K562 (cell line): ENCODE data around the gene ALKBH3. TPM values are rescaled to one million over a fixed set of nuclear protein-coding genes. Genes with fewer than 3 reads are reported as not detected.

Experiments
- ATAC-seq: fragments of 200-7000 bp; cut with Tn5 transposase; 3 replicates; pipeline ENCODE4 v1.9.1; 2020; ENCODE audit warnings: moderate library complexity
- BruUV-seq: library from RNA; stranded (reverse); fragments of 400-500 nt; replicated peaks from 2 replicates; lab custom pipeline; 2021; lab: Mats Ljungman, UMichigan
- CTCF ChIA-PET: fragments of 300-600 bp; formaldehyde crosslinking; extraction: SDS; loops from one replicate; lab custom pipeline; 2021; ENCODE audit warnings: low intra/inter-chr PET ratio; lab: Yijun Ruan, JAX
- POLR2A ChIA-PET: fragments of 300-600, 350-650 bp; sonication (Branson Sonifier 250); formaldehyde crosslinking; extraction: SDS; loops from one replicate; lab custom pipeline; 2021; ENCODE audit warnings: antibody characterized with exemption, inconsistent platforms; lab: Yijun Ruan, JAX
- DNase-seq, 4 experiments: peaks; one replicate each; pipeline versions ENCODE4 v3.0.0 to v3.0.0-alpha.2; 2011 to 2018; ENCODE audit warnings: low spot score in 3 of 4, mixed read lengths in 3 of 4; ENCODE audit errors: extremely low read depth in 1 of 4
- FAIRE-seq: peaks from 2 replicates; lab custom pipeline; 2011; peaks lifted over from hg19 to GRCh38; lab: Jason Lieb, UNC
- H2AFZ ChIP-seq: 2 replicates; pipeline ENCODE4 v1.6.0; 2011; ENCODE audit warnings: low read depth, low read length, control low read depth, inconsistent platforms
- H3K27ac ChIP-seq: fragments of 200-600 bp; 3 replicates; pipeline ENCODE4 v1.8.0; 2011; ENCODE audit warnings: low read depth, mild to moderate bottlenecking, control low read depth, inconsistent platforms, low read length, moderate library complexity, mixed read lengths; ENCODE audit errors: extremely low read depth
- H3K27me3 ChIP-seq, 2 experiments: fragments of 300-600 bp in 1 of 2; 2 replicates in 1 of 2; 3 replicates in 1 of 2; pipeline versions ENCODE4 v1.6.0 to v1.8.0; 2011; ENCODE audit warnings: inconsistent platforms in 2 of 2, low read length in 2 of 2, mild to moderate bottlenecking in 1 of 2, mixed read lengths in 1 of 2, moderate library complexity in 1 of 2; ENCODE audit not compliant: control insufficient read depth in 2 of 2, insufficient read depth in 2 of 2
- H3K36me3 ChIP-seq: fragments of 300-600 bp; 3 replicates; pipeline ENCODE4 v1.8.0; 2011; ENCODE audit warnings: mild to moderate bottlenecking, low read length, inconsistent platforms; ENCODE audit not compliant: control insufficient read depth, insufficient read depth
- H3K4me1 ChIP-seq, 2 experiments: fragments of 200-600 bp in 1 of 2; replicated peaks in 1 of 2; 2 replicates in 1 of 2; 3 replicates in 1 of 2; pipeline versions ENCODE4 v1.5.1 to v1.8.0; 2011; ENCODE audit warnings: inconsistent platforms in 2 of 2, low read length in 2 of 2, mild to moderate bottlenecking in 1 of 2, mixed read lengths in 1 of 2, moderate library complexity in 1 of 2; ENCODE audit not compliant: control insufficient read depth in 2 of 2, insufficient read depth in 2 of 2
- H3K4me2 ChIP-seq: 2 replicates; pipeline ENCODE4 v1.6.1; 2011; ENCODE audit warnings: low read length, control low read depth, inconsistent platforms, mixed read lengths; ENCODE audit not compliant: insufficient read depth
- H3K4me3 ChIP-seq: fragments of 200-600 bp; sonication (generic), shearing (Covaris generic); 2 replicates; pipeline ENCODE4 v1.5.1; 2016; ENCODE audit warnings: control low read depth, inconsistent platforms
- H3K79me2 ChIP-seq: fragments of 200-600 bp; 3 replicates; pipeline ENCODE4 v1.8.0; 2011; ENCODE audit warnings: low read length, inconsistent platforms; ENCODE audit not compliant: control insufficient read depth, insufficient read depth
- H3K9ac ChIP-seq, 2 experiments: 2 replicates each; pipeline versions ENCODE4 v1.6.0 to v1.6.1; 2011; ENCODE audit warnings: low read depth in 2 of 2, low read length in 2 of 2, control low read depth in 1 of 2, inconsistent platforms in 1 of 2, mild to moderate bottlenecking in 1 of 2, mixed read lengths in 1 of 2; ENCODE audit not compliant: insufficient read depth in 1 of 2
- H3K9me1 ChIP-seq: one replicate; pipeline ENCODE4 v1.6.0; 2011; ENCODE audit warnings: inconsistent platforms, mild to moderate bottlenecking, low read length, moderate library complexity; ENCODE audit not compliant: control insufficient read depth, insufficient read depth
- H3K9me3 ChIP-seq: replicated peaks from 2 replicates; pipeline ENCODE4 v1.5.1; 2011; ENCODE audit warnings: low read depth, low read length, inconsistent platforms; ENCODE audit not compliant: control insufficient read depth, insufficient read depth
- H4K20me1 ChIP-seq: replicated peaks from 2 replicates; pipeline ENCODE4 v1.6.1; 2011; ENCODE audit warnings: low read length, inconsistent platforms, mixed read lengths; ENCODE audit not compliant: control insufficient read depth, insufficient read depth
- ARHGAP35 ChIP-seq: fragments of 450-650 bp; IDR thresholded peaks from 2 replicates; pipeline ENCODE4 v1.6.1; 2018; ENCODE audit not compliant: partially characterized antibody
- ATF7 ChIP-seq: fragments of 450-650 bp; IDR thresholded peaks from 2 replicates; pipeline ENCODE4 v1.7.1; 2014; ENCODE audit warnings: mild to moderate bottlenecking, moderate library complexity
- CREBBP ChIP-seq: IDR thresholded peaks from one replicate; pipeline ENCODE4 v1.6.1; 2012; ENCODE audit warnings: low read depth, mild to moderate bottlenecking, control low read depth, inconsistent platforms, low read length
- DPF2 ChIP-seq: fragments of 450-650 bp; IDR thresholded peaks from 2 replicates; pipeline ENCODE4 v1.6.1; 2016
- EGR1 ChIP-seq: fragments of 450-650 bp; conservative IDR thresholded peaks from 2 replicates; pipeline ENCODE4 v1.6.1; 2017; ENCODE audit warnings: mild to moderate bottlenecking
- JUNB ChIP-seq: fragments of 450-650 bp; formaldehyde crosslinking; conservative IDR thresholded peaks from 2 replicates; pipeline ENCODE4 v1.4.0; 2020; ENCODE audit warnings: mild to moderate bottlenecking
- JUND ChIP-seq, 2 experiments: IDR thresholded peaks; 2 replicates in 1 of 2; 3 replicates in 1 of 2; pipeline ENCODE4 v1.6.1; 2011; ENCODE audit warnings: borderline replicate concordance in 2 of 2, low read depth in 2 of 2, low read length in 2 of 2, improper control_type of control experiment in 1 of 2, missing biosample characterization in 1 of 2, missing genetic modification characterization in 1 of 2, missing genetic modification reagents in 1 of 2
- NR2C2 ChIP-seq, 2 experiments: fragments of 200-800 bp in 1 of 2; sonication (Bioruptor generic) in 1 of 2; sonication (generic) in 1 of 2; formaldehyde crosslinking in 1 of 2; IDR thresholded peaks; 2 replicates each; pipeline versions ENCODE4 v1.6.1 to v1.8.0; 2016 to 2022; ENCODE audit warnings: mild to moderate bottlenecking in 1 of 2, missing compliant biosample characterization in 1 of 2, missing genetic modification characterization in 1 of 2, missing genetic modification reagents in 1 of 2
- TGIF2 ChIP-seq: sonication (generic); formaldehyde crosslinking; IDR thresholded peaks from 2 replicates; pipeline ENCODE4 v1.8.1; 2022; ENCODE audit warnings: mild to moderate bottlenecking, missing genetic modification reagents, moderate library complexity
- ZNF561 ChIP-seq: fragments of 450-650 bp; formaldehyde crosslinking; conservative IDR thresholded peaks from 2 replicates; pipeline ENCODE4 v1.4.0; 2020; ENCODE audit warnings: mild to moderate bottlenecking, moderate library complexity
- ZNF589 ChIP-seq: fragments of 200-800 bp; sonication (Bioruptor generic); IDR thresholded peaks from 2 replicates; pipeline ENCODE4 v1.6.1; 2016; ENCODE audit warnings: low read depth, missing genetic modification characterization, missing compliant biosample characterization
- WGBS: fragments of 100-300 bp; shearing (Covaris generic); methylation state at CpG from one replicate; pipeline ENCODE4 v1.1.6; 2016; ENCODE audit warnings: low coverage, mixed read lengths; ENCODE audit not compliant: insufficient coverage; ENCODE audit errors: missing lambda C conversion rate; 5-methylcytosine and 5-hydroxymethylcytosine counted together
- in situ Hi-C: fragments of 300-500 bp; cut with MboI; formaldehyde crosslinking; loops from 4 replicates; pipeline ENCODE4 v1.15.0; 2018; ENCODE audit warnings: inconsistent platforms, mixed read lengths
- intact Hi-C: fragments of 100-400 bp; cut with micrococcal nuclease; formaldehyde crosslinking; loops from 2 replicates; pipeline ENCODE4 v1.14.2; 2022
- polyA plus RNA-seq, 8 experiments: library from polyadenylated mRNA; depleted of rRNA in 4 of 8; stranded (reverse) in 5 of 8; unstranded in 3 of 8; fragments of >200 nt; fragmentation: Nextera tagmentation in 2 of 8; fragmentation: Illumina TruSeq in 1 of 8; extraction: Ambion mirVana in 2 of 8; extraction: Trizol in 1 of 8; gene quantifications; 2 replicates each; pipeline versions ENCODE4 v1.2.1 to v1.2.3, GENCODE V29; 2011 to 2014; ENCODE audit warnings: inconsistent platforms in 1 of 8, missing spikeins in 1 of 8
- total RNA-seq, 7 experiments: library from RNA; depleted of rRNA in 6 of 7; stranded (reverse); fragments of >200 nt in 6 of 7; fragmentation: Illumina TruSeq in 2 of 7; extraction: Trizol in 2 of 7; gene quantifications; 2 replicates each; pipeline versions ENCODE4 v1.2.1 to v1.2.3, GENCODE V29; 2011 to 2021; ENCODE audit warnings: low replicate concordance in 1 of 7
- TF ChIP-seq, protein P1 (sequence below): fragments of 450-650 bp; formaldehyde crosslinking; conservative IDR thresholded peaks from 2 replicates; pipeline ENCODE4 v1.4.0; 2022; ENCODE audit warnings: mild to moderate bottlenecking, missing genetic modification characterization
- TF ChIP-seq, protein P2 (sequence below), 2 experiments: fragments of 200-800 bp in 1 of 2; sonication (Bioruptor generic) in 1 of 2; sonication (generic) in 1 of 2; formaldehyde crosslinking in 1 of 2; IDR thresholded peaks in 1 of 2; conservative IDR thresholded peaks in 1 of 2; 2 replicates each; pipeline versions ENCODE4 v1.5.0 to v1.6.1; 2016 to 2020; ENCODE audit warnings: missing compliant biosample characterization in 1 of 2, missing genetic modification characterization in 1 of 2, missing genetic modification reagents in 1 of 2
- TF ChIP-seq, protein P3 (sequence below), 2 experiments: fragments of 450-650 bp in 1 of 2; sonication (generic) in 1 of 2; formaldehyde crosslinking in 1 of 2; IDR thresholded peaks in 1 of 2; conservative IDR thresholded peaks in 1 of 2; 2 replicates each; pipeline versions ENCODE4 v1.6.1 to v1.8.1; 2016 to 2023; ENCODE audit warnings: mild to moderate bottlenecking in 2 of 2, moderate library complexity in 2 of 2, inconsistent platforms in 1 of 2, missing genetic modification reagents in 1 of 2

ALKBH3 gene
- total and polyA plus RNA-seq, 9 of the 15 experiments (the other 6 are each of a cell fraction or from before 2014, with no cell fraction given): 16.0 to 49.9 (median 36.5) TPM

DNA sequence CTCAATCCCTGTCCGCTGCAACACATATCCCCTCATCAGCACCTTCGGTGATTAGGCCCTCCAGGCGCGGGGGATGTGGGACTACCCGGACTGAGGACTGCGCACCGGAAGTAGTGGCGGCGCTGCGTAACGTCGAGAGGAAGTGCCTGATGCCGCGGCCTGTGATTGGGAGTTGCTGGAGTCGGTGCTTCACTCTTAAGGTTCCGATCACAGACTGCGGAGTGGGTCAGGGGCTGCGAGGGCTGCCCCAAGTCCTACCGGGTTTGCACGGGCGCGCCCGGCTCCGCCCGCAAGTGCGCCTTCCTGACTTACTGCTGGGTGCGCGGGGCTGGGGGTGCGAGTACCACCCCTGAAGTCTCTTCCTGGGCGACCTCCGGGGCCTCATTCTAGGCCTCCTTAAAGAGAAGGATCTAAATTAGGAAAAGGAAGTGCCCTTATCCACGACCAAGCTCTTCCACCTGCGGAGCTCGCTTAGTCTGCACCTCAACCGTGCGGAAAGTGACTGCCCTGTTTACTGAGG lies at the start of gene ALKBH3 (continued):
- TF ChIP-seq, protein P1, sequence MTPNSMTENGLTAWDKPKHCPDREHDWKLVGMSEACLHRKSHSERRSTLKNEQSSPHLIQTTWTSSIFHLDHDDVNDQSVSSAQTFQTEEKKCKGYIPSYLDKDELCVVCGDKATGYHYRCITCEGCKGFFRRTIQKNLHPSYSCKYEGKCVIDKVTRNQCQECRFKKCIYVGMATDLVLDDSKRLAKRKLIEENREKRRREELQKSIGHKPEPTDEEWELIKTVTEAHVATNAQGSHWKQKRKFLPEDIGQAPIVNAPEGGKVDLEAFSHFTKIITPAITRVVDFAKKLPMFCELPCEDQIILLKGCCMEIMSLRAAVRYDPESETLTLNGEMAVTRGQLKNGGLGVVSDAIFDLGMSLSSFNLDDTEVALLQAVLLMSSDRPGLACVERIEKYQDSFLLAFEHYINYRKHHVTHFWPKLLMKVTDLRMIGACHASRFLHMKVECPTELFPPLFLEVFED (CRISPR knock-in tag): no peak
- peak; percentile 55; the same call in 1 of the 2 replicates for TF ChIP-seq ATF7
- TF ChIP-seq, protein P2, sequence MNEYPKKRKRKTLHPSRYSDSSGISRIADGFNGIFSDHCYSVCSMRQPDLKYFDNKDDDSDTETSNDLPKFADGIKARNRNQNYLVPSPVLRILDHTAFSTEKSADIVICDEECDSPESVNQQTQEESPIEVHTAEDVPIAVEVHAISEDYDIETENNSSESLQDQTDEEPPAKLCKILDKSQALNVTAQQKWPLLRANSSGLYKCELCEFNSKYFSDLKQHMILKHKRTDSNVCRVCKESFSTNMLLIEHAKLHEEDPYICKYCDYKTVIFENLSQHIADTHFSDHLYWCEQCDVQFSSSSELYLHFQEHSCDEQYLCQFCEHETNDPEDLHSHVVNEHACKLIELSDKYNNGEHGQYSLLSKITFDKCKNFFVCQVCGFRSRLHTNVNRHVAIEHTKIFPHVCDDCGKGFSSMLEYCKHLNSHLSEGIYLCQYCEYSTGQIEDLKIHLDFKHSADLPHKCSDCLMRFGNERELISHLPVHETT (CRISPR knock-in tag; conservative IDR thresholded peaks at IDR 0.05 in 1 of 2, IDR thresholded peaks at IDR 0.05 in 1 of 2): peak in 1 of 2 experiments; percentile 78; a peak in 1 of 4 replicates
- TF ChIP-seq ZNF589: 0 out of 2 replicates have a peak, but pooled peaks have one; percentile 53
- peak; percentile 46; the same call in 1 of the 2 replicates for TF ChIP-seq NR2C2 (CRISPR knock-in tag; IDR thresholded peaks at IDR 0.05)
- peak; percentile 92 for TF ChIP-seq NR2C2 (tag; IDR thresholded peaks at IDR 0.05)

DNA sequence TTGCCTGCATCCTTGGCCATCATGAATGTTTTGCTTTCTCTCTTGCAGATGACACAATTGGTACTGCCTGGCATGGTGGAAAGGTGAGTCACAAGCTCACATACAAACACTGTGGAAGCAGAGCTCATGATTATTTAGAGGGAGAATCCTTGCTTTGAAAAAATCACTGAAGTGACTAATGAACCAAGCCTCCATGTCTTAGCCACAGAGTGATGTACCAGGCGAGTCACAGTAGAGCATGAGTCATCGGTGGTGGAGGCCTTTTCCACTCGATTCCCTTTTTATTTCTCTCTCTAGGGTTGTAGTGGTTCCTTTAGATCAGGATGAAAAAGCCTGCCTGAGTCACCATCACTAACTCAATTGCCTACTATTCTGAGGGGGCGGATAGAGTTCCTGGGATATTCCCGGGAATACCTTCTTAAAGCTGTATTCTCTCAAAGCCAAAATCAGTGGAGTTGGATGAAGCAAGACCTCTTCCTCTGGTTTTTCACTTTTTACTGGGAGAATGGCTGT lies 49.6 kb upstream of the ALKBH3 start:
- intact Hi-C loops: no loop called here
- 8% methylated on average over 5 of the region's 5 CpGs for WGBS
- no peak for ATAC-seq
- Histone ChIP-seq H3K36me3 (no peaks in the 10 kb centered on the region), H4K20me1 (no peaks in the 10 kb centered on the region), H3K4me2 (no peak overlapping the region), H3K27me3 (no peaks in the 10 kb centered on the region), H2AFZ (no peak overlapping the region), H3K4me1 (no peaks in the 10 kb centered on the region), H3K4me3 (no peak overlapping the region), H3K9me1 (no peaks in the 10 kb centered on the region), H3K27ac (no peak overlapping the region), H3K79me2 (no peaks in the 10 kb centered on the region), H3K9ac (no peak overlapping the region), H3K9me3 (no peaks in the 10 kb centered on the region)
- CTCF ChIA-PET: interaction anchor here (0.6 kb wide), 1 partner anchor 442 kb away, joined by 3 read pairs; no protein-coding TSS in a partner anchor
- no TSS peak for BruUV-seq
- POLR2A ChIA-PET: interaction anchor here (0.7 kb wide), 1 partner anchor 15 kb away, joined by 3 read pairs; no protein-coding TSS in a partner anchor
- DNase-seq: peak in 2 of 4 experiments; percentile 9 to 34
- FAIRE-seq: no peak
- in situ Hi-C loops: no loop called here
- TF ChIP-seq CREBBP: no peak
- TF ChIP-seq JUND (IDR thresholded peaks at IDR 0.05; ENCODE audit: borderline replicate concordance, low read depth, low read length): peak; percentile 74
- peak; percentile 77; the same call in 2 of the 3 replicates for TF ChIP-seq JUND (tag; IDR thresholded peaks at IDR 0.05; ENCODE audit: borderline replicate concordance, low read depth, low read length)
- TF ChIP-seq TGIF2: no peak
- 0 out of 2 replicates have a peak, but pooled peaks have one; percentile 20 for TF ChIP-seq DPF2
- peak; percentile 33 for TF ChIP-seq EGR1
- TF ChIP-seq, protein P3, sequence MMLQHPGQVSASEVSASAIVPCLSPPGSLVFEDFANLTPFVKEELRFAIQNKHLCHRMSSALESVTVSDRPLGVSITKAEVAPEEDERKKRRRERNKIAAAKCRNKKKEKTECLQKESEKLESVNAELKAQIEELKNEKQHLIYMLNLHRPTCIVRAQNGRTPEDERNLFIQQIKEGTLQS (IDR thresholded peaks at IDR 0.05): peak; percentile 90
- TF ChIP-seq, protein P3 (CRISPR knock-in tag; conservative IDR thresholded peaks at IDR 0.05): no peak
- TF ChIP-seq JUNB (CRISPR knock-in tag): peak; percentile 55; the same call in 1 of the 2 replicates
- no peak for TF ChIP-seq ARHGAP35
- TF ChIP-seq ZNF561 (CRISPR knock-in tag): no peak
